Stimulated activated naive CD8-positive, alpha-beta T cell treated with anti-CD3 and anti-CD28 coated beads, Interleukin-15, Interleukin-2, amounts not matched to agents 100 ng/mL and 50 ng/mL, for 24 hours (primary cell): Measurements from ENCODE around the gene NFATC2.

Experiments used
- H3K27ac Mint-ChIP-seq: one replicate; pipeline ENCODE4 v1.8.0; 2021; ENCODE audit warnings: mild to moderate bottlenecking, mixed read lengths
- H3K27me3 Mint-ChIP-seq: one replicate; pipeline ENCODE4 v1.8.0; 2021; ENCODE audit warnings: mixed read lengths
- H3K36me3 Mint-ChIP-seq: one replicate; pipeline ENCODE4 v1.8.0; 2021; ENCODE audit warnings: low read depth, mixed read lengths
- H3K4me1 Mint-ChIP-seq: one replicate; pipeline ENCODE4 v1.8.0; 2021; ENCODE audit warnings: low read depth, mixed read lengths
- H3K4me3 Mint-ChIP-seq: one replicate; pipeline ENCODE4 v1.8.0; 2021; ENCODE audit warnings: mild to moderate bottlenecking, mixed read lengths
- H3K9me3 Mint-ChIP-seq: one replicate; pipeline ENCODE4 v1.8.0; 2021; ENCODE audit warnings: mixed read lengths

NFATC2 gene

DNA sequence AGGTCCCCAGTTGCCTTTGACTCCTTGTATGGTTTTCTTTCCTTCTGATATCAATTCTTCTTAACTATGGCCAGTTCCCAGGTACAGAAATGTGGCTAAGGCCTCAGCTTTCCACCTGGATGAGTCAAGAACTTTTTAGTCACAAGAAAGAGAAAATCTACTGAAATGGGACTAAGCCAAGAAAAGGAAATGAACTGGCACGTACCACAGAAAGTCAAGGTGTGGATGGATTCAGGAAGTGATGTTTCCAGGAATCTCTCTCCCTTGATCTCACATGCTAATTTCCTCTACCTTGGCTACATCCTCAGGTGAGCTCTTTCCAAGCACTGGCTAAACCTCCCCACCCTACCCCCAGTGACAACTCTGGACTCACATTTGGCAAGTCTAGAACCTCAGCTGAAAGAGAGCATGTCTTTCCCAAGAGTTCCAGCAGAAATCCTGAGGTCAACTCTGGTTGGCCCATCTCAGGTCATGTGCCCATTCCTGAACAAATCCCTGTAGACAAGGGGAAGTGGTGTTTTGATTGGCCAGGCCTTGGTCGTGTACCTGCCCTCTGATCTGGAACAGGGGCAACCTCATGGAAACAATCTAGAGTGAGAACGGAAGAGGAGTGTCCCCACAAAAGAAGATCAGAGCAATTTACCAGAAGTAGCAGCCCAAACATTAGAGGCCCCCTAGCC is 205.3 kb downstream of the NFATC2 start:
- Mint-ChIP-seq H3K4me1 (peaks cover 4% of the 10 kb centered on the region), H3K27me3 (peaks cover 6% of the 10 kb centered on the region), H3K9me3 (no peaks in the 10 kb centered on the region), H3K36me3 (no peaks in the 10 kb centered on the region), H3K4me3 (no peak overlapping the region), H3K27ac (no peak overlapping the region)
